Trophoblast cell (in vitro differentiated cells and primary cell): ENCODE data around the gene PLEKHA4.
A peak's percentile ranks its signal among the peaks of the same experiment; 100 is the strongest.

Experiments used
- DNase-seq, 2 donors: peaks; one replicate each; pipeline ENCODE4 v3.0.0-alpha.2; 2016
- H2AFZ ChIP-seq: 2 replicates; pipeline ENCODE4 v1.6.1; 2013; ENCODE audit warnings: low read length, moderate library complexity, mild to moderate bottlenecking; ENCODE audit not compliant: insufficient read depth, poor library complexity
- H2AK5ac ChIP-seq: 2 replicates; pipeline ENCODE4 v1.6.1; 2013; ENCODE audit warnings: mild to moderate bottlenecking, low read length
- H2BK120ac ChIP-seq: 2 replicates; pipeline ENCODE4 v1.6.1; 2013; ENCODE audit warnings: low read length, mild to moderate bottlenecking, moderate library complexity; ENCODE audit not compliant: insufficient read depth, poor library complexity
- H2BK12ac ChIP-seq: 2 replicates; pipeline ENCODE4 v1.6.1; 2013; ENCODE audit warnings: mild to moderate bottlenecking, low read length, moderate library complexity
- H2BK5ac ChIP-seq: 2 replicates; pipeline ENCODE4 v1.6.1; 2013; ENCODE audit warnings: low read length, low read depth, moderate library complexity, mild to moderate bottlenecking; ENCODE audit not compliant: poor library complexity
- H3K14ac ChIP-seq: 2 replicates; pipeline ENCODE4 v1.6.1; 2013; ENCODE audit warnings: mild to moderate bottlenecking, low read length
- H3K18ac ChIP-seq: 2 replicates; pipeline ENCODE4 v1.6.1; 2013; ENCODE audit warnings: mild to moderate bottlenecking, low read length
- H3K23ac ChIP-seq: 2 replicates; pipeline ENCODE4 v1.6.1; 2013; ENCODE audit warnings: low read length
- H3K27ac ChIP-seq: 2 replicates; pipeline ENCODE4 v1.5.1; 2013; ENCODE audit warnings: low read depth, mild to moderate bottlenecking, inconsistent platforms, low read length, moderate library complexity
- H3K27me3 ChIP-seq: 2 replicates; pipeline ENCODE4 v1.6.1; 2013; ENCODE audit warnings: inconsistent platforms, mild to moderate bottlenecking, low read length, moderate library complexity; ENCODE audit not compliant: insufficient read depth
- H3K36me3 ChIP-seq, 2 experiments: 1 replicate in 1 of 2; 2 replicates in 1 of 2; pipeline ENCODE4 v1.6.1; 2013; ENCODE audit warnings: low read length in 2 of 2, mild to moderate bottlenecking in 2 of 2, moderate library complexity in 1 of 2; ENCODE audit not compliant: insufficient read depth in 2 of 2, control insufficient read depth in 1 of 2
- H3K4ac ChIP-seq: 2 replicates; pipeline ENCODE4 v1.6.1; 2013; ENCODE audit warnings: low read depth, mild to moderate bottlenecking, low read length, moderate library complexity
- H3K4me1 ChIP-seq, 2 experiments: 1 replicate in 1 of 2; 2 replicates in 1 of 2; pipeline ENCODE4 v1.6.1; 2013; ENCODE audit warnings: low read length in 2 of 2, mild to moderate bottlenecking in 2 of 2, moderate library complexity in 1 of 2; ENCODE audit not compliant: insufficient read depth in 2 of 2, control insufficient read depth in 1 of 2
- H3K4me2 ChIP-seq: 2 replicates; pipeline ENCODE4 v1.6.1; 2013; ENCODE audit warnings: inconsistent platforms, mild to moderate bottlenecking, low read length, moderate library complexity
- H3K4me3 ChIP-seq: 2 replicates; pipeline ENCODE4 v1.5.1; 2013; ENCODE audit warnings: mild to moderate bottlenecking, low read depth, low read length, inconsistent platforms
- H3K79me1 ChIP-seq: one replicate; pipeline ENCODE4 v1.6.1; 2013; ENCODE audit warnings: low read length
- H3K79me2 ChIP-seq: 2 replicates; pipeline ENCODE4 v1.6.1; 2013; ENCODE audit warnings: low read length, mild to moderate bottlenecking; ENCODE audit not compliant: control insufficient read depth, insufficient read depth, poor library complexity
- H3K9ac ChIP-seq: 2 replicates; pipeline ENCODE4 v1.6.1; 2013; ENCODE audit warnings: mild to moderate bottlenecking, low read length
- H3K9me3 ChIP-seq: 2 replicates; pipeline ENCODE4 v1.6.1; 2013; ENCODE audit warnings: low read depth, mild to moderate bottlenecking, control low read depth, inconsistent platforms, low read length; ENCODE audit not compliant: insufficient read depth
- H4K12ac ChIP-seq: 2 replicates; pipeline ENCODE4 v1.6.1; 2013; ENCODE audit warnings: low read depth, mild to moderate bottlenecking, low read length, moderate library complexity
- H4K8ac ChIP-seq: 2 replicates; pipeline ENCODE4 v1.6.1; 2013; ENCODE audit warnings: low read depth, mild to moderate bottlenecking, low read length, moderate library complexity
- H4K91ac ChIP-seq: one replicate; pipeline ENCODE4 v1.6.1; 2013; ENCODE audit warnings: low read depth, mild to moderate bottlenecking, low read length, moderate library complexity
- WGBS: extraction: QIAGEN DNeasy Blood & Tissue Kit; methylation state at CpG from one replicate; pipeline ENCODE4 v1.1.7; 2013; ENCODE audit warnings: missing lambda C conversion rate; ENCODE audit not compliant: insufficient read length, insufficient coverage; ENCODE audit errors: extremely low coverage; 5-methylcytosine and 5-hydroxymethylcytosine counted together

The PLEKHA4 gene

GRCh38 chr19:48874303-48875135 is 6.1 kb upstream of the PLEKHA4 start:
- H4K8ac ChIP-seq: peak overlapping the region; percentile 9
- H2BK12ac ChIP-seq: no peak overlapping the region
- peak overlapping the region; percentile 7 for H3K18ac ChIP-seq
- H3K27ac ChIP-seq: no peak overlapping the region
- peak; percentile 60 to 62 for DNase-seq
- no peak overlapping the region for H2AFZ ChIP-seq
- peak overlapping the region; percentile 32 for H2BK5ac ChIP-seq
- no peaks in the 10 kb centered on the region for H3K27me3 ChIP-seq
- H2AK5ac ChIP-seq: no peak overlapping the region
- peak overlapping the region; percentile 6 for H3K9ac ChIP-seq
- H2BK120ac ChIP-seq: no peak overlapping the region
- H3K79me1 ChIP-seq: peaks cover 16% of the 10 kb centered on the region
- H3K14ac ChIP-seq: no peak overlapping the region
- H4K91ac ChIP-seq: no peak overlapping the region
- H3K23ac ChIP-seq: no peak overlapping the region
- no CpG with 5 or more reads among the region's 17 CpGs for WGBS
- peak overlapping the region; percentile 99 for H3K4ac ChIP-seq
- H3K9me3 ChIP-seq: peaks cover 2% of the 10 kb centered on the region
- H3K4me2 ChIP-seq: peak overlapping the region; percentile 81
- no peak overlapping the region for H3K4me3 ChIP-seq
- no peak overlapping the region for H4K12ac ChIP-seq
- peaks cover 40 to 42% of the 10 kb centered on the region in 2 experiments for H3K36me3 ChIP-seq
- peaks cover 23 to 26% of the 10 kb centered on the region in 2 experiments for H3K4me1 ChIP-seq
- H3K79me2 ChIP-seq: peaks cover 22% of the 10 kb centered on the region

GRCh38 chr19:48873476-48874302 is 5.3 kb upstream of the PLEKHA4 start:
- peaks cover 2% of the 10 kb centered on the region for H3K9me3 ChIP-seq
- H4K12ac ChIP-seq: peak overlapping the region; percentile 49
- peak overlapping the region; percentile 45 for H4K8ac ChIP-seq
- H3K36me3 ChIP-seq: peaks cover 40 to 42% of the 10 kb centered on the region in 2 experiments
- peak overlapping the region; percentile 32 for H3K18ac ChIP-seq
- peak overlapping the region; percentile 45 for H2BK120ac ChIP-seq
- no CpG with 5 or more reads among the region's 14 CpGs for WGBS
- H3K27me3 ChIP-seq: no peaks in the 10 kb centered on the region
- peak overlapping the region; percentile 96 for H3K4me3 ChIP-seq
- H3K4ac ChIP-seq: peak overlapping the region; percentile 99
- peak overlapping the region; percentile 69 for H4K91ac ChIP-seq
- DNase-seq: peak in 1 of 2 donors; percentile 20
- H2AK5ac ChIP-seq: peak overlapping the region; percentile 10
- H3K79me2 ChIP-seq: peaks cover 22% of the 10 kb centered on the region
- H3K4me1 ChIP-seq: peaks cover 24 to 26% of the 10 kb centered on the region in 2 experiments
- peaks cover 19% of the 10 kb centered on the region for H3K79me1 ChIP-seq
- no peak overlapping the region for H3K23ac ChIP-seq
- H2BK12ac ChIP-seq: peak overlapping the region; percentile 17
- peak overlapping the region; percentile 84 for H3K27ac ChIP-seq
- peak overlapping the region; percentile 86 for H3K9ac ChIP-seq
- H3K14ac ChIP-seq: peak overlapping the region; percentile 57
- H2BK5ac ChIP-seq: peak overlapping the region; percentile 92
- H3K4me2 ChIP-seq: peak overlapping the region; percentile 81
- no peak overlapping the region for H2AFZ ChIP-seq

GRCh38 chr19:48872884-48873475 is 4.6 kb upstream of the PLEKHA4 start:
- peak overlapping the region; percentile 17 for H2BK12ac ChIP-seq
- peaks cover 2% of the 10 kb centered on the region for H3K9me3 ChIP-seq
- peak overlapping the region; percentile 94 for H2BK5ac ChIP-seq
- peak overlapping the region; percentile 86 for H4K8ac ChIP-seq
- peak overlapping the region; percentile 49 for H4K12ac ChIP-seq
- peak overlapping the region; percentile 94 for H2AK5ac ChIP-seq
- H3K4me2 ChIP-seq: peak overlapping the region; percentile 81
- peak overlapping the region; percentile 84 for H3K27ac ChIP-seq
- peak overlapping the region; percentile 96 for H3K4me3 ChIP-seq
- H3K79me2 ChIP-seq: peaks cover 22% of the 10 kb centered on the region
- H3K14ac ChIP-seq: peak overlapping the region; percentile 97
- peak overlapping the region; percentile 96 for H3K9ac ChIP-seq
- peaks cover 24 to 28% of the 10 kb centered on the region in 2 experiments for H3K4me1 ChIP-seq
- H4K91ac ChIP-seq: peak overlapping the region; percentile 95
- H3K18ac ChIP-seq: peak overlapping the region; percentile 97
- peaks cover 38 to 40% of the 10 kb centered on the region in 2 experiments for H3K36me3 ChIP-seq
- H3K23ac ChIP-seq: no peak overlapping the region
- H2AFZ ChIP-seq: no peak overlapping the region
- peak overlapping the region; percentile 99 for H3K4ac ChIP-seq
- DNase-seq: peak; percentile 83 to 87
- H3K79me1 ChIP-seq: peaks cover 21% of the 10 kb centered on the region
- H3K27me3 ChIP-seq: no peaks in the 10 kb centered on the region
- peak overlapping the region; percentile 97 for H2BK120ac ChIP-seq
- WGBS: no CpG with 5 or more reads among the region's 14 CpGs
